Jurkat, Clone E6-1 (cell line): ENCODE data around the gene ST6GALNAC3.

Experiments used
- DNase-seq: peaks from one replicate; pipeline ENCODE4 v3.0.0-alpha.2; 2011; ENCODE audit warnings: low read depth, low spot score
- H3K4me3 ChIP-seq: 2 replicates; pipeline ENCODE4 v1.5.1; 2011; ENCODE audit warnings: mild to moderate bottlenecking, low read length, control low read depth, moderate library complexity

Gene ST6GALNAC3

DNA sequence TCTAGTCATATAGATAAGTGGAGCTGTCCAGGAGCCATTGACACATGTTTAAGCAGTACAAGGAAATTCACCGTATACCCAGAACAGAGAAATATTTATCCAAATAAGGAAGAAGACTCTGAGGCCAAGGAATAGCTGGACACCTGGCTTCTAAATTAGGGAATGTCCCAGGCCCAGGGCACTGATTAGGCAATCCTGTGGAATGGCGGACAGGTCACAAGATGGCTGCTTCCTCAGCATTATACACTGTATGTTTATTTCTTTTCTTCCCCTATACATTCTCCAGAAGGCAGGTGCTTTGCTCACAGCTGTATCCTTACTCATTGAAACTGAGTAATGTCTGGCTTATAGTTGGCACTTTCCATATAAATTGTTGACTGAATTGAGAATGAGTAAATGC, 59.4 kb downstream of the ST6GALNAC3 start:
- no peak for DNase-seq
- no peak overlapping the region for H3K4me3 ChIP-seq

DNA sequence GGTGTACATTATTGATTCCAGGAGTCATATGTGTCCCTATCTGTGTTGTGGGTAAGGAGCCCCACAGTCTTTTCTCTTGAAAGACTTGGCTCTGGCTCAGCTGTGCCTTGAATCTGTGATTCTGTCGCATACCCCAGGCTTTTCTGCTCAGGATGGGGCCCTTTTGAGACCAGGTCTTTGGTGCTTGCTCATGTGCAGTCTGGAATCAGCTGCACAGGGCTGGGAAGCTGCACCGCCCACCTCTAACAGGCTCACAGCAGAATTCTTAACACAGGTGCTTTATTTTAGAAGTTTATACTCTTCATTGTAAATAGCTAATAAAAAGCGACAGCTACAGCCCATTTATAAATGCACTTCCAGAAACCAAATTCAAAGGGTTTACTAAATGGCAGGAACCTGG, 61.3 kb downstream of the ST6GALNAC3 start:
- no peak for DNase-seq

DNA sequence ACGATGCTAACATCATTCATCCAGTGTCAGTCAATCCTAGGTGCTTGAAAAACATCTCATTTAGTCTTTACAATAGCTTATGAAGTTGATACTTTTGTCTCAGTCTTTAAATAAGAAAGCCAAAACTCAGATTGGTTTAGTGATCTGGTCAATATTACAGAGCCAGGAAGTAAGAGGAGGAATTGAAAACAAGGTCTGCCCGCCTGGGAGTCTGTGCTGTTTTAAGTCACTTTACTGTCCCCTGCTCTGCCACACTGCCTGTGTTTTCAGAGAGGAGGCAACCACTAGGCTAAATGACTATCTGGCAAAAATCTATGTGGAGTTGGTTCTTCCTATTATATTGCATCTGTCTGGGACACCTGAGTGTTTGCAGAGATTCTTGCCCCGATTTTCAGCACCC, 62.3 kb downstream of the ST6GALNAC3 start:
- no peak overlapping the region for H3K4me3 ChIP-seq
- DNase-seq: no peak

More for the DNA sequence above, 61.3 kb downstream of the ST6GALNAC3 start:
- H3K4me3 ChIP-seq: no peak overlapping the region

DNA sequence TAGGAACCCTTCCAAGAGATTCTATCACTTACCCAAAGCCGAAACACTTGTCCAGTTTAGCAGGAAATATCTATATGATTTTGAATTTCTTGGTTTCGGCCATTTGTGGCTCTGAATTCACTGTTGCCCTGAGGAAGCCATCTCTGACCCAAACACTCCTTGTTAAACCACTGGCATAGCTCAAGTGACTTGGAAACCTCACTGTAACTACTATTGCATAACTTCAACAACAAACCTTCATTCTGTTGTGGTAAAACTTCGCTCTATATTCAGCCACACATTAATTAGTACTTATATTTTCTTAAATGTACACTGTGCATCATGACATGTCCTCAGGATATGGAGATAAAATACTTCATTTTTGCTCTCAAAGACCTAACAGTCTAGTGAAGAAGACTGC, 63.2 kb downstream of the ST6GALNAC3 start:
- no peak overlapping the region for H3K4me3 ChIP-seq
- no peak for DNase-seq

DNA sequence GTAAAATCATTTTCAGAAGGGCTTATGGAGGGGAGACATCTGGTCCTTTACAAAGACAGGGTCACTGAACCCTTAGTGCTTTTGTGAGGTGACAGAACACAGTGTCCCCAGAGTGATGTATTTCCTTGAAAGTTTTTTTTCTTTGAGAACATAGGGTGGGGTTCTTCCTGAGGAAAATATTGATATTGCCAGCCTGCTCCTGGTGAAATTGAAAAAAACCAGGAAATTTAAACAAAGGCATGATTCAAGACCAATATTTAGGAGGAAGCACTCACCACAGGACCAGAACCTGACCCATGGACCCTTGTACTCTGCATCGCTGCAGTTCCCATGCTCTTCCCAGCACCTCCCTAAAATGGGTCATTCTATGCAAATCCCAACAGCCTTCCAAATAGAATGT, 63.7 kb downstream of the ST6GALNAC3 start:
- no peak for DNase-seq
- no peak overlapping the region for H3K4me3 ChIP-seq

DNA sequence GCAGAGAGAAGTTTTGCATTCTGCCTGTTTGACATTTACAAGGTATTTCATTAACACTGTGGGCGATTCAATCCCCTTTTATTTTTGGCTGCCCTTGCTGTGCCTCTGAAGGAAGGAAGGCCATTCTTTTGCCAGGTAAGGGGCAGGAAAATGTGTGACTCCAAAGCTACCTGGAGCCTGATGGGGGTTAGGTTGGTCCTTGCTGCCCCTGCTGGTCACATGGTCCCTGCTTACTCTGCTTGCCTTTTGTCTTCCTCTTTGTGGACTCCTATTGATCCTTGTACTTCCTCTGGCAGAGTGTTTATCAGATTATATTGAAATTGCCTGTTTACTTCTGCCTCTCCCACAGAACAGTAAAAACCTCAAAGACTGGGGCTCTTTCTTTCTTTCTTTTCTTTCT, 65.7 kb downstream of the ST6GALNAC3 start:
- no peak for DNase-seq
- H3K4me3 ChIP-seq: no peak overlapping the region

DNA sequence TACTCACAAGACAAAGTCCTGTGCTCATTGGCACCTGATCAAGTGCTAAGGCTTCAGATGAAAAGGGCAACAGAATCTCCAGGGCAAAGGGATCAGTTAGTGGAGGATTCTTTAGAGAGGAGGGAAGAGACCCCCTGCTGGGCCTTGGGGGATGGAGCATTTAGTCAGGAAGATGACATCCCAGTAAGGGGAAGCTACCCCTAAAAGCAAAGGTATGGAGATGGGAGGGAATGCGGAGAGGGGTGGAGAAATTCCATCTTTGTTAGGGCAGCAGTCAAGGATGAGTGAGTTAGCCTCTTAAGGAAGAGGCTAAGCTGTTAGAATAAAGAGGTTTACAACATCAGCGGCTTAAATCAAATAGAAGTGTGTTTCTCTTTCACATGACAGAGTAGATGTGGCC, 67.4 kb downstream of the ST6GALNAC3 start:
- H3K4me3 ChIP-seq: no peak overlapping the region
- DNase-seq: no peak

DNA sequence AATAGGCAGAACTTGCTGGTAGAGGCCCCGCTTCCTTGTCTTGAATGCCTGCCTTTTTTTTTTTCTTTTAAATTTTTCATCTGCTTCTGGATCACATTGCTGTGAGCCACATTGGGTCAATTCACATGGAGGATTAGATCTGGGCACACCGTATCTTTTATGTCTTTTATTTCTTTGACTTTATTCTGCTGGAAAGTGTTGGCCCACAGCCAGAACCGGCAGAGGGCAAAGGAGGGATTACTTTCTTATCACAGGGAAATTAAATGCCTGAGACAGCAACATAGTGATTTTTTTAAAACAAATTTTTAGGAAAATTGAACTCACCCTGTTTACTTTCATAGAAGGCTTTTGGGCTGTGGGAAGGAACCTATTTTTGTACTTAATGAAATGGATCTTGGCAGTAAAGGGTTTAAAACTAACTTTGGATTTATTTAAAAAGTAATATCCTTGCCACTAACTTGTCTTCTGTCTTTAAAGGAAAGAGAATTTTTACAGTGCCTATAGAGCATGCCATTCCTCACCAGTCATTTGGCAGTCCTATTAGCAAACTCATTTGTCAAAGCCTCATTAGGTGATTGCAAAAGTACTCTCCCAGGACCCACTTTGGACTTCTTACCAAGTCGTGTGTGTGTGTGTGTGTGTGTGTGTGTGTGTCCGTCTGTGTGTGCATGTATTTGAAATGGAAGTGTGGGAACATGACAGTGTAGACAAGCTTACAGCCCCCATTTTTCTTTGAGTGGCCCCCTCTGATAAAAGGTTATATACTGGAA, 68.4 kb downstream of the ST6GALNAC3 start:
- no peak for DNase-seq
- H3K4me3 ChIP-seq: no peak overlapping the region

DNA sequence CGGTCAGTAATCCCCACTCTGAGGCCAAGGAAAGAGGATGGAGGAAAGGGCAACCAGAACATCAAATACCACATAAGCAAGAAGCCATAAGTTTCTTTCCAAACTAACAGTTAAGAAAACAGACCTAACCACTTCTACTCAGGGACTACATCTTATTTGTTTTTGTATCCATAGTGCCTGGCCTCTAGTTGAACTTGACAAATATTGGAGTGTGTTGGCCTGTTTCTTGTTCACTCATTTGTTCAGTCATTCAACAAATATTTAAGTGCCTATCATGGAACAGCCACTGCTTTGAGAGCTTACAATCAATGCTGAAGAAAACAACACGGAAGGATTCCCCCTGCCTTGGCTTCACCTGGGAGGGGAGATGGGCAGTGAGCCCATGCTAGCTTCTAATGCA, 69.7 kb downstream of the ST6GALNAC3 start:
- DNase-seq: no peak

DNA sequence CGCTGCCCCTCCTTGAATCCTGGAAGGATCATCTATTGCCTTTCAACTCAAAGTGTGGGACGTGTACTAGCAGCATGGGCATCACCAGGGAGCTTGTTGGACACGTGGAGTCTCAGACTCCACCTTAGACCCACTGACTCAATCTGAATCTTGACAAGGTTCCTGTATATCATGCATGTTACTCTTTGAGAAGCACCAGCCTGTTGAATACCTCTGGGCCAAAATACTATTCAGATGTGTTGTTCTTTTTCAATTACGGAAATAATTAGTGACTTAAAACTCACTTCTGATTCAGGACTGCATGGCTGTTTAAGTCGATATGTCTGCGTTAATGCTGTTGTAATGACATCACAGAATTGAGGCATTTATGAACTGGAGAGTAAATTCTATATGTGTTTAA, 70.8 kb downstream of the ST6GALNAC3 start:
- DNase-seq: no peak
- no peak overlapping the region for H3K4me3 ChIP-seq

More for the DNA sequence above, 69.7 kb downstream of the ST6GALNAC3 start:
- no peak overlapping the region for H3K4me3 ChIP-seq

DNA sequence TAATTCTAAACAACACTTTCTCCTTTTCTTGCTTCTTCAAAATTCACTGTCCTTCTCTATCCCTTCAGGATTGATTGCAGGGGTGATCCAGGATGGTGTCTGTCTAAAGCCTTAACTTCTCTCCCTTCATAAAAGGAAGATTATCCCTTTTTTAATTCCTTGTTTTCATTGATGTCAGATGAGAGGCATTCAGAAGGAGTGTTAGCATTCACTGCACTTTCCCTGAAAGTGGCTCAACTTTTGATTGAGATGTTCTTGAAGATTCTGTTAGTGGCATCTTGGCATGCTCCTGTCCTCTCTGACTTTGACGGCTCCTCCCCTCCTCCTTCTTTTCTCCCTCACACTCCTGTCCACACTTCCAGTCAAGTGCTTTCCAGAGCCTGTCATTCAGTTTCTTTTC, 71.6 kb downstream of the ST6GALNAC3 start:
- DNase-seq: no peak
- no peak overlapping the region for H3K4me3 ChIP-seq

DNA sequence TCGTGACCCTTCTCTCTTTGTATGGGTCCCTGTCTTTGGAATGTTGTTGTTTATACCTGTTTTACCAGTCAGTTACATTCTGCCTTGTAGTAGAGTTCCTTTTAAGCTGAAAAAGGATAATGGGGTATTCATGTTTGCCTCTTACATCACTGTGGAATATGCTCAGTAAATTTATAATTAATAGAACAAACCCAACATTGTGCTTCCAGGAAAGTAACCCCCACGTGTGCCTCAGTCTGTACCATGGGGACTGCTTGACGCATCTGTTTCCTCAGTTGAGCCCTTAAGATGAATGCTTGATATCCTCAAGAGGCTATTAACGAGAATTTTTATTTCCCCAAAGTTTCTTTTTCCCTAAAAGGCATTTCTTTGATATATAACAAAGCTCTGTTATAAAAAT, 73.4 kb downstream of the ST6GALNAC3 start:
- DNase-seq: no peak
- no peak overlapping the region for H3K4me3 ChIP-seq

DNA sequence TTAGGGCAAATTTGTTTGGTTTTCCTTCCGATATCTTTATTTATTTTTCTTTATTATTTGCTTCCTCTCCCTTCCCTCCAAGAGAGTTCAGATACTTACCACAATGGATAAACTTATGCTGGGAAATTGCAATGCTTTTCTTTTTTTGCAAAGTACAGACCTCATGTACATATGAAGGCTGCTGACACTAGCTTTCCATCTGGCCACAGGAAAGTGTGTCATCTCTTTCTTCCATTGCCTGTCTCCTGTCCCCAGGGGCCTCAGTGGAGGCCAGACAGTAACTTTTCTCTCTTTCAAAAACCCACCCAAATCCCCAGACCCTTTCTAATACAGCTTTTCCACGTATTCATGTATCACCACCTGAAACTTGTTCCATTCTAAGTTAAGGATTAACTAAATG, 73.9 kb downstream of the ST6GALNAC3 start:
- H3K4me3 ChIP-seq: no peak overlapping the region

DNA sequence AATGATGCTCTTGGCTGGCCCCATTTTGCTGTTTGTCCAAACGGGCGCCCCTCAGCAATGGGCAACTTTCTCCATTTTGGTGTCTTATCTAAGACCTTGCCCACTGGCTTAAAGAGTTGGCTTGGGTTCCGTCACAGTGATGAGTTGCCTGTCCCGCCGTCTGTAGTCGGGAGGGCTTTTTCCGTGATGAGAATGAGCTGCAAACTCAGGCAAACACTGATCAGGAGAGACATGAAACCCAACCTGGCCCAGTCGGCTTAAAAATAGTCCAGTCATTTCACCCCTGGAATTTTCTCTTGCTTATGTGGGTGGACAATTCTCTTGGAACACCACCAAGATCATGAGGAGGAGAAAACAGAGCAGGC, 79.3 kb downstream of the ST6GALNAC3 start:
- no peak overlapping the region for H3K4me3 ChIP-seq
- no peak for DNase-seq

More for the DNA sequence above, 73.9 kb downstream of the ST6GALNAC3 start:
- no peak for DNase-seq

DNA sequence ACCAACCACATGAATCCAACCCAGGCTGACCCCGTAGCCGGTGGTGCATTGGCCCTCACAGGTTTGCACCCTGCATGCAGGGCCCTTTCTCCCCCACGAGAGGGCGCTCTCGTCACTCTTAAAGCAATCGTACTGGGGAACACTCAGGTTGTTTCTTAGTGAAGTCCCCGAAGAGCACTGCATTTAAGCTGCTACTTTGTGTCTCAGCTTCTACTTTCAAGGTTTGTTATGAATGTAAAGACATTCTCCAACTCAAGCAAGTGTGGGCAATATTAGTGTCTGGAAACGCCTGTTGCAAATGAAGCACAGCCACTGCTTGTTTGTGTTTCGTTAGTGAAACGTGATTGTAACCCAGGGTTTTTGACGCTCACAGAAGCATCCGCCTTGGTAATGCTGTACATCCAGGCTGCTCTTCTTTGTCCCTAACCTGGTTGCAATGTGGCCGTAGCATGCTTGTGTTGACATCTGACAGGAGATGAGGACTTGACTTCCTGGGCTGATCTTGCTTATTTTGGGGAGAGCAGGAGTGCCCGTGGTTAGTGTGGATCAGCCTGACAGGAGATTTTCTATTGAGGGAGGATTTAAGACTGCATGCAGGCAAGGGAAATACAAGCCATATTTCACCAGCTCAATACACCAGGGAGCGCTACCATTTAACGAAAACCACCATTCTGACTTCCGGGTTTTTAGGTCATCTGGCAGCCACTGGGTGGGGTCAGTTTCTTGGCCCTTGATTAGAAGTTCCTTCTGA, 79.8 kb downstream of the ST6GALNAC3 start:
- peak; percentile 52 for DNase-seq
- peak overlapping the region; percentile 31 for H3K4me3 ChIP-seq

DNA sequence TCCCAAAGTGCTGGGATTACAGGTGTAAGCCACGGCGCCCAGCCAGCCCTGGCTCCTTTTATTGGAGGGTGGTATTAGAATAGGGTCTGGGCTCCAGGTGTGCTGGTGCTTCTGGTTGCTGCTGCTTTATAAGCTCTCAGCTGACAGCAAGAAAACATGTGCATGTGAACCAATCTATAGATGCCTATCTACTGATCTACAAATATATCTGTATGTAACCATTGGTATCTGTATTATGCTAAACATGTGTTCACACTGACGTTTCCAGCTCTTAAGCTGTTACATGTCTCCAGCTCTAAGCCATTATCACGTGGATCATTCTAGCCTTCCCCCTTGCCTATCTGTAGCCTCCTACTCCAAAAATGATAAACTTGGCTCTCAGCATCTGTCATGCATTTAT, 82.4 kb downstream of the ST6GALNAC3 start:
- no peak overlapping the region for H3K4me3 ChIP-seq
- DNase-seq: no peak

DNA sequence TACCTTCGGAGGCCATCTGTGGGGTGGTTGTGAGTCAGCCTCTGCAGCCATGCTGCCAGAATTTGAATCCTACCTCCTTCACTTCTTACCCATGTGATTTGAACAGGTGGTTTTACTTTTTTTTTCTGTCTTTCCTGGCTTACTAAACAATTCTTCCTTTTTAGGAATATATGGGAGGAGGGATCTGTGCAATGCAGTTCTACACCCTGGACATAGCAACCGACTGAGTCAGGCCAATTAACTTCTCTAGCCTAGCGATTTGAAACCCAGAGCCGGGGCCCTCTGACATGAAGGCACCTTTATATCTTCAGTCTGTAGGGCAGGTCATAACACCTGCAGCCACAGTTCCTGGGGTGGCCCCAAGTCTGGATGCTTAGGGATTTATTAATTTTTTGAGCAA, 83.6 kb downstream of the ST6GALNAC3 start:
- no peak overlapping the region for H3K4me3 ChIP-seq
- DNase-seq: no peak

DNA sequence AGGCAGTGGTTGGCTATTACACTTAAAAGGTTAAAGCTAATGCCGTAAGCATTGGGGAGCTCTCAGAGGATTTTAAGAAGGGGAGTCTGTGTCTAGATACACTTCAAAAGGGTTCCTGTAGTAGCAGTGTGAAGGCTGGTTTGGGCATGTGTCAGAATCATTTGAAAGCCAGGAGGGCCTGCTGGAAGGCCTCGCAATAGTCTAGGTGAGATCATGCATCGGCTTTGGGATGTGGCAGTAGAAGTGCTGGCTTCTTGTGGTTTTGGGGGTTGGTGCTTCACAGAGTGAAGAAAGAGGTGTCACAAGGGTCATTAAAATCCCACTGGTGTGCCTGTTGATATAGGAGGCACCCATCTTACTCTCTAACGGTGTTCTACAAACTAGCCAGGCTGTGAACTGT, 85.7 kb downstream of the ST6GALNAC3 start:
- DNase-seq: no peak

DNA sequence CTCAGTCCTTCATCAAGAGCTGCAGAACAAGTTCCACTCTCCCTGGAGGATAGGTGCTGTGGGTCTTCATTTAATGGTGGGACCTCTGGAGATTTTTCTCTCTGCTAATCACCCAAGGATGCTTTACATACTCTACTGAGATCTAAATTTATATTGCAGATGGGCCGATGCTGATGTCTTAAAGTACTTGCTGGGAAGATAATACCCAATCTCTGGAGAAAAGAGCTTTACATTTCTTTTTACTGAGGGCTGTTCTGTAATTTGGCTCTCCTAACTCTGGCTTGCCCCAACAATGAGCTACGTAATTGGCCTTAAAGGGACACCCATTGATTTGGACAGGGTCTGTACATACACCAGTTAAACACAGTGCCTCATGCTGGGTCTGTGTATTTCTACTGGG, 86.9 kb downstream of the ST6GALNAC3 start:
- DNase-seq: no peak
- no peak overlapping the region for H3K4me3 ChIP-seq

More for the DNA sequence above, 85.7 kb downstream of the ST6GALNAC3 start:
- H3K4me3 ChIP-seq: no peak overlapping the region

DNA sequence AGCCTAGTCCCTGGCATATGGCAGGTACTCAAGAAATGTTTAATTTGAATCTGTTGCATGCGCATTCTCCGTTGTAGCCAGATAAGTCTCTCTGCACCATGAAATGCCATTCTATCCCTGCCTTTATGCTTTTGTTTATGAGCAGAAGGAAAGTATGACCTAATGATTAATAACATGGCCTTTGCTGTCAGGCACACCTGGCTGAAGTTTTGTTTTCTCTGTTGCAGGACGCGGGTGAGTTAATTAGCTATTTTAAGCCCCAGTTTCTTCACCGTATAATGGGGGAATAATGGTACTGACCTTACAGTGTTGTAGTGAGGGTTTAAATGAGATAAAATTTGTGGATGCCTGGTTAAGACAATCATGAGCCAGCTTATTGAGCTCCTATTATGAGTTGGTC, 87.7 kb downstream of the ST6GALNAC3 start:
- DNase-seq: no peak
- H3K4me3 ChIP-seq: no peak overlapping the region

DNA sequence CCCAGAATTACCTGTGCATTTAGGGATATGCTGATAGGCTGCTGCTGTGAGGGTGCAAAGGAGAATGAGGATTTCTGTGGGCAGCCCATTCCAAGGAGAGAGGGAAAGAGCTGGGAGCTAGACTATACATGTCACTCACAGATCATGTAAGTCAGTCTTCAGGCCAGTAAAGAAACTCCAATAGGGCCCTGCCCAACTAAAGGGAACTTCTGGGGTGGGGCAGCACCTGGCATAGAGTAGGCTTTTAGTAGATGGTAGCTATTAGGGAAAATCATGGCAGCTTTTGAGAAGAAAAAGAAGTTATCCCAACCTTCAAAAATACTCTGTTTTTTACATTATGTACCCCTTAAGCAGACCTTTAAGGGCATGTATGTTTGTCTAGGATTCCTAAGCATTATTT, 89.6 kb downstream of the ST6GALNAC3 start:
- no peak overlapping the region for H3K4me3 ChIP-seq

More for the DNA sequence above, 89.6 kb downstream of the ST6GALNAC3 start:
- no peak for DNase-seq
